Activated CD4-positive, alpha-beta T cell treated with anti-CD3 and anti-CD28 coated beads, Interleukin-2, Interleukin-4, amounts not matched to agents 100 ng/mL and 50 ng/mL, durations not matched to agents 16 hours and 8 hours (primary cell): Measurements from ENCODE around the gene MMD2.

ENCODE experiments used
- DNase-seq: peaks from one replicate; pipeline ENCODE4 v3.0.0-alpha.2; 2020; ENCODE audit warnings: low spot score

The MMD2 gene

GRCh38 chr7:4957847-4958476, 1.0 kb downstream of the MMD2 start:
- no peak for DNase-seq

DNA sequence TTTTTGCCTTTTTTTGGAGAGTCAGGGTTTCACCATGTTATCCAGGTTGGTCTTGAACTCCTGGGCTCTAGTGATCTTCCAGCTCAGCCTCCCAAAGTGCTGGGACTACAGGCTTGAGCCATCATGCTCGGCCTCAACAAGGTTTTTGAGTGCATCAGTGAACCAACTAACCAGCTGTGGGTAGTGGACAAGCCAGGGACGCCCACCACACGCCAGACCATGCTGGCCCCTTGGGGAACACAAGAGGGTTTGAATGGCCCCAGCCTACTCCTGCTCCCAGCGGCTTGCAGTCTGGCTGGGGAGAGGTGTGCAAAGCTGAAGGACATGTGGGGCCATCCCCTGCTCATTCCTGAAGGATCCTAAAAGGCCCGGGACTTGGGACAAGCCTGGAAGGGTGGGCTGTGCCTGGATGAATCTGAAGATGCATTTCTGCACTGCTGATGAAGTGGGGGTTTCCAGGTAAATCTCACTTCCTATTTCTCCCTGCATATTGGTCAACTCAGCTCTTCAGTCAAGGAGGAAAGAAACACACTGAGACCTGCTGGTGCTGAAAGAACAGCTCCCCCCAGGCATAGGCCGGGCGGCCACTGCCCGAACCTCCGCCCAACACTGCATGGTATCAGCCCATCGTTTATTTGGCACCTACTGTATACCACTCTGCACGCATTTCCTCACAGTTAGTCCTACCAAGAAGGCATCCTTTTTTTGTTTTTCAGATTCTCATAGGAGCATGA, 6.9 kb downstream of the MMD2 start:
- no peak for DNase-seq

DNA sequence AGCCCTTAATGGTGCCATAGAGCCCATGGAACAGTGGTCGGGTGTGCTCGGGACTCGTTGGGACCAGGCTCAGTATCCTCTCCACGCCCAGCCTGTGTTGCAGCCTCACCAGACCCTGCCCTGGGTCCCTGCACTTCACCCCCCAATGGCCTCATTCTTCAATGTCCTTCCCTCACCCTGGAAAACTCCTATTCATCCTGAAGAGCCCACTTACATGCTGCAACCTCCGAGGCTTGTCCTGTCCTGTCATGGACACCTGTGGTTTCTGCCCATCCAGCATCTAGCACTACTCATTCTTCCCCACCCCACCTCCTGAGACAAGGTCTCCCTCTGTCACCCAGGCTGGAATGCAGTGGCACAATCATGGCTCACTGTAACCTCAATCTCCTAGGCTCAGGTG, 7.7 kb downstream of the MMD2 start:
- DNase-seq, result no peak

- DNase-seq, result no peak
Observed at GRCh38 chr7:4948402-4948801, 10.6 kb downstream of the MMD2 start.

- no peak for DNase-seq
Observed at GRCh38 chr7:4945949-4946348, 13.0 kb downstream of the MMD2 start.

DNA sequence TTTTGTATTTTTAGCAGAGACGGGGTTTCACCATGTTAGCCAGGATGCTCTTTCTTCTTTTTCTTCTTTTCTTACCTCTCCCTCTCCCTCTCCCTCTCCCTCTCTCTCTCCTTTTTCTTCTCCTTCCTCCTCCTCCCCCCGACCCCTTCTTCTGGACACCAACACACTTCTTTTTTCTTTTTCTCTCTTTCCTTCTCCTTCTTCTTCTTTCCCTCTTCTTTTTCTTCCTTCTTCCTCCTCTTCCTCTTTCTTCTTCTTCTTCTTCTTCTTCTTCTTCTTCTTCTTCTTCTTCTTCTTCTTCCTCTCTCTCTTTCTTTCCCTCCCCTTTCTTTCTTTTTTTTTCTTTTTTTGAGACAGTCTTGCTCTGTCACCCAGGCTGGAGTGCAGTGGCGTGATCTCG, 14.0 kb downstream of the MMD2 start:
- DNase-seq, result no peak

DNA sequence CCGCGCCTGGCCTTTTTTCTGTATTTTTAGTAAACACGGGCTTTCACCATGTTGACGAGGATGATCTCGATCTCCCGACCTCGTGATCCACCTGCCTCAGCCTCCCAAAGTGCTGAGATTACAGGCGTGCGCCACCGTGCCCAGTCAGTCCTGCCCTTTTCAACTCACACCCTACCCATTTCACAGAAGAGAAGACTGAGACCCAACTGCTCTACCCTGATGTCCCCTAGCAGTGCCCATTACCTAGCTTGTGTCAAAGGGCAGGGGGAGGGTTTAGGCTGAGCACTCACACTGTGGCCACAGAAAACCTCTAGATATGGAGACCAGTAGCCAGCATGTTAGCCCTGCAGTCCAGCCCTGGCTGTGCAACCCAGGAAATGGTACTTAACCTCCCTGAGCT, 15.7 kb downstream of the MMD2 start:
- no peak for DNase-seq

- DNase-seq, result no peak
Observed at GRCh38 chr7:4939971-4940728, 18.8 kb downstream of the MMD2 start.

DNA sequence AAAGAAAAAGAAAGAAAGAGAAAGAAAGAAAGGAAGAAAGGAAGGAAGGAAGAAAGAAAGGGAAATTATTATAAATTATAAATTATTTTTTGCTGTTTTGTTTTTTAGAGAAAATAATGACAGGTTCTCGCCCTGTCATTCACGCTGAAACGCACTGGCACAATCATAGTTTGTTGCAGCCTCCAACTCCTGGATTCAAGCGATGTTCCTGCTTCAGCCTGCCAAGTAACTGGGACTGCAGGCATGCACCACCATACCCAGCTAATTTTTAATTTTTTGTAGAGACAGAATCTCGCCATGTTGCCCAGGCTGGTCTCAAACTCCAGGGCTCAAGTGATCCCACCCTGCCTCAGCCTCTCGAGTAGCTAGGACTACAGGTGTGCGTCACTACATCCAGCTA, 21.6 kb downstream of the MMD2 start:
- DNase-seq, result no peak

DNA sequence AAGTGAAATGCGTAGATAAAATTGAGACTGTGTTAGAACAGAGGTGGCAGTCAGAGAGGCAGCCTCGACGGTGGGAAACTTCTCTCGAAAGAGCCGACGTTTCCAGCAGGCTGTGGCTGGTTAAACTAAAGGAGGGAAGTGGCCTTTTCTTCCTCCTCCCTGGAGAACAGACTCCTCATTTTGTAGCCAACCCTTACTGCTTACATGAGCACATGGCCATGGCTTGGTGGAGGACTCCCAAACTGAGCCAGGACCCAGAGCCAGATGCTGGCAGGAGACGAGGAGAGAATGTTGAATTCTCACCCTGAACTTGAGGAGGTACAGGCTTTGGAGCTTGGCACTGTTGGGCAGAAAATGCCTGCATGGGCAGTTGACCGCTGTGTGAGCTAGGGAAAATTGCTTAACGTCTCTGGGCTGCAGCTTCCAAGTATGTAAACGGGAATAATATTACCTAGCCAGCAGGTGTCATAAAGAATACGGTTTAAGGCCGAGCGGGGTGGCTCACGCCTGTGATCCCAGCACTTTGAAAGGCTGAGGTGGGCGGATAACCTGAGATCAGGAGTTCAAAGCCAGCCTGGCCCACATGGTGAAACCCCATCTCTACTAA, 24.5 kb downstream of the MMD2 start:
- no peak for DNase-seq

- no peak for DNase-seq
Observed at GRCh38 chr7:4931943-4932342, 27.0 kb downstream of the MMD2 start.

DNA sequence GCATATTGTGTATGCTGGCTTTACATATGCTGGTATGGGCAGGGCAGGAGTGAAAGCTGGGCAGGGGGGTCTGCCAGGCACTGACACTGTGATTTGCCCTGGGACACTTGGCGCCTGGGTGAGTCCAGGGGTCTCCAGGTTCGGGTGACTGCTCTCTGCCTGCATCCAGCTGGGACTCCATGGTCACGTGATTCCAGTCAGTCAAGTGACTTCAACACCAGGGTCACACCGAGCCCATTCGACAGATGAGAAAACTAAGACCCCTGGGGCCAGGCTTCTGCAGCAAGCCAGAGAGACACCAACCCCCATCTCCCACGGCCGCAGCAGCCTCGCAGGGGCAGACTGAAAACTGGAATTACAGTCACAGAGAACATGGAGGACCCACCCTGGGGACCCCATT, 30.0 kb downstream of the MMD2 start:
- DNase-seq, result no peak

- no peak for DNase-seq
Observed at GRCh38 chr7:4928445-4928844, 30.5 kb downstream of the MMD2 start.

DNA sequence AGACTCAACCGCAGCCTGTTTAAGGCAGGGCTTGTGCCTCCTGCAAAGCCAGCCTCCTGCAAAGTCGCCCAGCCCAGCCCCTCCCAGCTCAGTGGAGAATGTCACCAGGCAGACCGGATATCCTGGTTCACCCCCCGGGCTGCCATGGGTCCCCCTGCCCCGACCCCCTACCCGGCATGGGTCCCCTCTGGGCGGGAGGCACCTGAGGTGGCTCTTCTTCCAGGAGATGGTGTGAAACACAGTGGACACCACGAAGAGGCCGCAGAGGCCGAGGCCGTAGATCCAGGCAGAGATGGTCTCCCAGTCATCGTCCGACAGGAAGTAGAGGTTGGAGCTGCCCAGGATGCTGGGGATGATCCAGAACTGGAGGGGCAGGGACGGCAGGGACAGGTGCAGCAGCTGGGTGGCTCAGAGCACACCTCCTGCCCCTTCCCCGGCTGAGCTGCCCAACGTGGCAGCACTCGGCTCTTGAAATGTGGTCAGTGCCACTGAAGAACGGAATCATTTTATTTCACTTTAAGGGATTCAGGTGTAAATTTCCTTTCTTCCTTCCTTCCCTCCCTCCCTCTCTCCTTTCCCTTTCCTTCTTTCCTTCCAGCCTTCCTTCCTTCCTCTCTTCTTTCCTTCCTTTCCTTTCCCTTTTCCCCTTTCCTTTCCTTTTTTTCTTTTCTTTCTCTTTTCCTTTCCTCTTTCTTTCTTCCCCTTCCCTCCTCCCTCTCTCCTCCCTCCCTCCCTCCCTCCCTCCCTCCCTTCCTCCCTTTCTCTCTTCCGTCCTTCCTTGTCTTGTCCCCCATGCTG, 38.8 kb downstream of the MMD2 start:
- no peak for DNase-seq

DNA sequence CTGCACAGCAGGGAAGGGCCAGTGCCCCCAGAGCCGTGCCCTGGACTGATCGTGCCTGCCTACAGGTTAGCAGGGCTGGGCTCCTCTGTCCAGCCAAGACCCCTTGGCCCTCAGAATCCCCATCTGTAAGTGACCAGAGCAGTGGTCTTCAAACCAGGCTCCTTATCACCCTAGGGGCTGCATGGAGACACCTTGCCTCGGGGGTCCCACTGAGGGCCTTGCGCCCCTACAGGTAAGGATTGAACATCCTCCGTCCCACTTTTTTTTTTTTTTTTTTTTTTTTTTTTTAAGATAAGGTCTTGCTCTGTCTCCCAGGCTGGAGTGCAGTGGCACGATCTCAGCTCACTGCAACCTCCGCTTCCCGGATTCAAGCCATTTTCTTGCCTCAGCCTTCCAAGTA, 42.9 kb downstream of the MMD2 start:
- no peak for DNase-seq

- DNase-seq, result no peak
Observed at GRCh38 chr7:4911111-4911828, 47.7 kb downstream of the MMD2 start.

GRCh38 chr7:4906682-4907081, 52.3 kb downstream of the MMD2 start:
- no peak for DNase-seq

- no peak for DNase-seq
Observed at GRCh38 chr7:4905171-4905570, 53.8 kb downstream of the MMD2 start.

- no peak for DNase-seq
Observed at GRCh38 chr7:4904346-4904745, 54.6 kb downstream of the MMD2 start.

- no peak for DNase-seq
Observed at GRCh38 chr7:4895766-4896165, 63.2 kb downstream of the MMD2 start.

- no peak for DNase-seq
Observed at GRCh38 chr7:4894482-4894881, 64.5 kb downstream of the MMD2 start.
